Bronchus fibroblast of lung (primary cell): ENCODE data around the gene ADAM17. TPM values are rescaled to one million over a fixed set of nuclear protein-coding genes. Genes with fewer than 3 reads are reported as not detected.

Source experiments
- total RNA-seq: library from RNA; depleted of rRNA; stranded (reverse); fragments of >200 nt; gene quantifications from 2 replicates; pipeline ENCODE4 v1.2.3, GENCODE V29; 2015

The ADAM17 gene
- total RNA-seq: 12.9 and 16.3 TPM in 2 replicates

DNA sequence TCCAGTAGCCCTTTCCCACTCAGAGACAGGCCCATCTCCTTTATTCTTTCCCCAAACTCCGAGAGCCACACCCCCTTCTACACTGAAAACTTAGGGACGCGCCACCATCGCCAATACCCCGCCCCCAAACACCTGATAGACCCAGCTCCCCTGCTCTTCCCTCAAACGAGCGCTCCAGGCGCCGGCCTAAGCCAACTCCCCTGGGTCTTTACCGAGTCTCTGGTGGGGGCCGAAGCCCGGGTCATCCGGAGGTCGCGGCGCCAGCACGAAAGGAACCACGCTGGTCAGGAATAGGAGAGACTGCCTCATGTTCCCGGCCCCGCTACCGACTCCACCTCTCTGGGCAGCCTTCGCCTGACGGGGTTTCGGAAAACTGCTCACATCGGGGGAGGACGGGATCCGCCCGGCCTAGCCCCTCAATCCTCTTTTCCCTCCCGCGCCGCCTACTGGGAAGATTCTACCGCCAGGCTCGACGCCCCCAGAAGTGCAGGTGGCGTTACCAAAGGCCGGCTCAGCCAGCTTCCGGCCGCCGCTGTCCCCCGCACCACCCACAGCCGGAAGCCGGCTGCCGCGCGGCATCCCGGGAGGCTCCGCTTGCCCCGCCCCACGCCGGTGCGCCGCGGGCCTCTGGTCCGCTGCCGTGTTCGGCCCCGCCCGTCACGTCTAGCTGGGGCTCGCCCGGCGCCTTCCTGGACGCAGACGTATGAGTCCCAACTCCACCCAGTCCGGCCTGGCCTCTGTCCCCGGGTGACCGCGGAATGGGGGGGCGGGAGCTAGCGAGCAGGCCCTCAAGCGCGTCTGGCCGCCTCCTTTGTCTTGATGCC lies at the start of gene ADAM17:
Gene ADAM17 (minus strand): TSS at position 534 of the 824 bp plus-strand sequence. CDS start 225 bp downstream, at position 309.

GRCh38 chr2:9474361-9475057 lies 81.1 kb downstream of the ADAM17 start, which contains the start of gene IAH1:
Gene IAH1 (plus strand): TSS chr2:9474551. CDS start chr2:9474567, 16 bp downstream.

Other genes with a start within 250 kb of the ADAM17 start
- gene ITGB1BP1, start 132.3 kb downstream of the ADAM17 start, total RNA-seq: 77.4 and 79.9 TPM in 2 replicates
- 60.9 TPM in 2 replicates for gene CPSF3, start 132.2 kb downstream of the ADAM17 start, total RNA-seq
- 62.4 and 68.8 TPM in 2 replicates for gene IAH1, start 81.3 kb downstream of the ADAM17 start, total RNA-seq
- 401 and 459 TPM in 2 replicates for gene YWHAQ, start 75.2 kb upstream of the ADAM17 start, total RNA-seq